HUES64 (cell line): ENCODE measurements around the gene ASXL2.

Experiments used
- H3K27ac ChIP-seq: 2 replicates; pipeline ENCODE4 v1.7.0; 2013; ENCODE audit warnings: low read depth, low read length, inconsistent platforms
- H3K27me3 ChIP-seq: 2 replicates; pipeline ENCODE4 v1.6.1; 2013; ENCODE audit warnings: mild to moderate bottlenecking, low read length; ENCODE audit not compliant: insufficient read depth
- H3K36me3 ChIP-seq: 2 replicates; pipeline ENCODE4 v1.6.1; 2013; ENCODE audit warnings: mild to moderate bottlenecking, low read length; ENCODE audit not compliant: insufficient read depth
- H3K4me1 ChIP-seq: 2 replicates; pipeline ENCODE4 v1.6.1; 2013; ENCODE audit warnings: mild to moderate bottlenecking, low read length, moderate library complexity; ENCODE audit not compliant: insufficient read depth
- H3K4me3 ChIP-seq: 2 replicates; pipeline ENCODE4 v1.5.1; 2013; ENCODE audit warnings: mild to moderate bottlenecking, low read length, moderate library complexity
- H3K9ac ChIP-seq: 2 replicates; pipeline ENCODE4 v1.6.1; 2013; ENCODE audit warnings: mild to moderate bottlenecking, low read depth, low read length
- H3K9me3 ChIP-seq: 2 replicates; pipeline ENCODE4 v1.6.1; 2013; ENCODE audit warnings: low read depth, low read length; ENCODE audit not compliant: insufficient read depth
- WGBS: fragments of 150-250, 120-280 bp; methylation state at CpG from one replicate; pipeline ENCODE4 v1.1.7; 2013; ENCODE audit warnings: missing lambda C conversion rate; 5-methylcytosine and 5-hydroxymethylcytosine counted together

The ASXL2 gene

GRCh38 chr2:25685741-25686140 lies 192.5 kb downstream of the ASXL2 start:
- WGBS: 94% methylated on average over 2 of the region's 2 CpGs
- Histone ChIP-seq H3K36me3 (no peaks in the 10 kb centered on the region), H3K4me1 (no peaks in the 10 kb centered on the region), H3K27ac (no peak overlapping the region), H3K9ac (no peak overlapping the region), H3K27me3 (no peaks in the 10 kb centered on the region), H3K4me3 (no peak overlapping the region), H3K9me3 (no peaks in the 10 kb centered on the region)

GRCh38 chr2:25684577-25685473 lies 193.5 kb downstream of the ASXL2 start:
- H3K4me3 ChIP-seq: no peak overlapping the region
- H3K27ac ChIP-seq: no peak overlapping the region
- no peaks in the 10 kb centered on the region for H3K4me1 ChIP-seq
- 96% methylated on average over 18 of the region's 20 CpGs for WGBS
- H3K9ac ChIP-seq: no peak overlapping the region
- no peaks in the 10 kb centered on the region for H3K9me3 ChIP-seq
- H3K36me3 ChIP-seq: no peaks in the 10 kb centered on the region
- H3K27me3 ChIP-seq: no peaks in the 10 kb centered on the region
